Anterior cingulate cortex (tissue), 58 donors: ENCODE data around the gene FNDC3A.
A peak's percentile ranks its signal among the peaks of the same experiment; 100 is the strongest.

ENCODE experiments used
- DNase-seq, 58 donors: peaks; one replicate each; lab custom pipeline; 2025; lab: John Stamatoyannopoulos, UW

Gene FNDC3A

GRCh38 chr13:49213997-49214916, 238.5 kb downstream of the FNDC3A start:
- DNase-seq, result peak in 1 of 58 donors; percentile 44

- DNase-seq, result peak in 4 of 58 donors; percentile 7 to 44 (median 17)
Observed at GRCh38 chr13:49214917-49215376, 239.2 kb downstream of the FNDC3A start.

- no peak for DNase-seq
Observed at GRCh38 chr13:49216334-49216733, 240.6 kb downstream of the FNDC3A start.

GRCh38 chr13:49217962-49218492, 242.3 kb downstream of the FNDC3A start:
- DNase-seq, result no peak

- no peak for DNase-seq
Observed at GRCh38 chr13:49218493-49219051, 242.9 kb downstream of the FNDC3A start.

GRCh38 chr13:49219647-49220035, 243.9 kb downstream of the FNDC3A start:
- no peak for DNase-seq

GRCh38 chr13:49220036-49220855, 244.5 kb downstream of the FNDC3A start, which contains the start of gene MLNR:
Gene MLNR, plus strand, starts transcription at chr13:49220338. Its CDS starts 0 bp downstream, at chr13:49220338.
- no peak for DNase-seq

- no peak for DNase-seq
Observed at GRCh38 chr13:49220856-49221589, 245.3 kb downstream of the FNDC3A start.

- no peak for DNase-seq
Observed at GRCh38 chr13:49221590-49221965, 245.9 kb downstream of the FNDC3A start.

- no peak for DNase-seq
Observed at GRCh38 chr13:49225223-49226042, 249.7 kb downstream of the FNDC3A start.

- DNase-seq, result no peak
Observed at GRCh38 chr13:49226613-49227012, 250.9 kb downstream of the FNDC3A start.

GRCh38 chr13:49234741-49235140, 259.0 kb downstream of the FNDC3A start:
- DNase-seq, result no peak

- DNase-seq, result no peak
Observed at GRCh38 chr13:49235856-49236431, 260.2 kb downstream of the FNDC3A start.

GRCh38 chr13:49238621-49239020, 262.9 kb downstream of the FNDC3A start:
- no peak for DNase-seq

- DNase-seq, result no peak
Observed at GRCh38 chr13:49240017-49240416, 264.3 kb downstream of the FNDC3A start.

- no peak for DNase-seq
Observed at GRCh38 chr13:49241296-49241695, 265.6 kb downstream of the FNDC3A start.

- DNase-seq, result no peak
Observed at GRCh38 chr13:49245101-49245500, 269.4 kb downstream of the FNDC3A start.

GRCh38 chr13:49246850-49247642, 271.3 kb downstream of the FNDC3A start:
- DNase-seq, result peak in 3 of 58 donors; percentile 30 to 53 (median 36)
